ENCODE results near the gene NAA10.

NAA10 gene

DNA sequence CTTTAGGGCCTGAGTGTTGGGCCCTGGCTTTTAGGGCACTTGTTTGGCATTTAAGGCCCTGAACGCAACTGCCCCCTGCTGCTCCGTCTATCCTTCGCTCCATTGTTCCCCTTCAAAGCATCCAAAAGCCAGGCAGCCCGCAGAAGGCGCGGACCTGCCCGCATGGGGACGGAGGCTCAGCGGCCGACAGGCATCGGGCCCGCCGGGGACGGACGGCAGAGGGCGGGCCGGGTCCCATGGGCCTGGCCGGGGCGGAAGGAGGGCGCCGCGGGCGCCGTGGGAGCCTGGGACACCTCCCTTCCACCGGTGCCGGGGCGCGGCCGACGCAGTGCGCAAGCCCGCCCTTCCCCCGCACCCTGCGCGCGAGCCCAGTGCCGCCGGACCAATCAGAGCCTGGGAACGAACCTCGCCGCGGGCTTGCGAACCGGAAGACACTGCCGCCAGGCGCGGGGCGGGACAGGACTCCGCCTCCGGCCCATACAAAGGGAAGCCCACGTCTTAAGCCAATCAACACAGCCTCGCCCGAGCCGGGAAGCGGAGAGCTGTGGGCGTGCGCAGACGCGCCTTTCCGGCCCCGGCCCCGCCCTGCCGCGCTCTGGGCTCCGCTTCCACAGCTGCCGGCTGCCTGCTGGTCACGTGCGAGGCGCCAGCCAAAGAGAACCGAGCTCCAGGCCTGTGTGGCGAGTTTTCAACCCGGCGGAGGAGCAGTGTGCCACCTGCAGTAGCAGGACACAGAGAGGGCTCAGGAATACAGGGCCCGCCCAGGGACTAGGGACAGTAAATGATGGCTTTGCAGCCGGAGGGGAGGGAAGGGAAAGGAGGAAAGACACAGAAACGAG, 6.7 kb downstream of the NAA10 start:
- peak; percentile 93 for DNase-seq

GRCh38 chrX:153927672-153927921, 7.2 kb downstream of the NAA10 start:
- no peak for DNase-seq

DNA sequence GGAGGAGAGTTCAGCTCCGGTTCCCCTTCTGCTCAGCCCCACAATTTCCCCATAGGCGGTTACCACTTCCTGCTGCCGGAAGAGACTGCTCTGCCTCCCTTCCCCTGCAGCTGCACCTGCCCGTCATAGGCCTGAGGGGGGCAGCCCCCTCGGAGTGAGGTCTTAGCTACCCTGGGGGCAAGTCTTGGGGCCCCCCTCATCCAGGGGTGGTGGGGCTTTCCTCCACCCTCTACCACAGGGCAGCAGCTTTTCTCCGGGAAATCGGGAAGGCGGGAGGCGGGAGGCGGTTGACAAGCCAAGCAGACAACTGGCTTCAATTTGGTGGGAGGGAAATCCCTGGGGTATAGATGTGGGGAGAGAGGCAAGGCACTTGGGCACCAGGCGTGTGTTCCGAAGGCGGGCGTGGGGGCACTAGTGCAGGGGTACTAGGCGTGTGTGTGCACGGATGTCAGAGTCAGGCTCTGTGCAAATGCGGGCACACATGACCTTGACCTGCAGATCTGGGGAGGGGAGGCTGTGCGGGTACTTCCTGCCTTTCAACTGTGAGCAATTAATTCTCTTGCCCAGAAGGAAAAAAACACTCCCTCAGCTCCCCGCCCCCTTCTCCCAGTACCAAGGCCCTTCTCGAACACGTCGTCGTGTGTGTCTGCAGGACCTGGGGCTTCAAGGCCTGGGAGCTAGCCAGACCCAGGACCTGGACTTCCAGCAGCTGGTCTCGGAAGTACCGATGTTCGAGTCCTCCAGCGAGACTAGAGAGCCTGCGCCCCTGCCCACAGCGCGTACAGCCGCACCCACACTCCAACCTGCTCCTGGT, 7.8 kb downstream of the NAA10 start:
- DNase-seq: peak; percentile 75

DNA sequence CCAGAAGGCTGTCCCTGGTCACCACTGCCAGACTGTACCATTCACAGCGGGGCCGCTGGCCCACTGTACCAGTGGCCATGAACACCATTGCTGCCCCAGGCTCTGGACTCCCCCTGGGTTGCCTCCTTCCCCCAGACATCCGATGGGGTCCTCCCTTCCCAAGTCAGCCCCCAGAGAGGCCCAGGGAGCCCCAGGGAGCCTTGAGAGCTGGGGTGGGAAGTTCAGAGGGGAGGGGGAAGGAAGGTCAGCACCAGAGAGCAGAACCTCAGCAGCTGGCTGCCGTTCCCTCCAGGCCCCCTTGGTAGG, 8.3 kb downstream of the NAA10 start:
- DNase-seq: no peak

- peak; percentile 74 for DNase-seq
These were observed 8.9 kb downstream of the NAA10 start, which contains the start of gene ARHGAP4 for GRCh38 chrX:153925739-153926551. TSS of gene ARHGAP4 (minus strand) at chrX:153926264. CDS start at chrX:153926202, 62 bp downstream.

- DNase-seq: no peak
These were observed 9.5 kb downstream of the NAA10 start for GRCh38 chrX:153925387-153925738.

DNA sequence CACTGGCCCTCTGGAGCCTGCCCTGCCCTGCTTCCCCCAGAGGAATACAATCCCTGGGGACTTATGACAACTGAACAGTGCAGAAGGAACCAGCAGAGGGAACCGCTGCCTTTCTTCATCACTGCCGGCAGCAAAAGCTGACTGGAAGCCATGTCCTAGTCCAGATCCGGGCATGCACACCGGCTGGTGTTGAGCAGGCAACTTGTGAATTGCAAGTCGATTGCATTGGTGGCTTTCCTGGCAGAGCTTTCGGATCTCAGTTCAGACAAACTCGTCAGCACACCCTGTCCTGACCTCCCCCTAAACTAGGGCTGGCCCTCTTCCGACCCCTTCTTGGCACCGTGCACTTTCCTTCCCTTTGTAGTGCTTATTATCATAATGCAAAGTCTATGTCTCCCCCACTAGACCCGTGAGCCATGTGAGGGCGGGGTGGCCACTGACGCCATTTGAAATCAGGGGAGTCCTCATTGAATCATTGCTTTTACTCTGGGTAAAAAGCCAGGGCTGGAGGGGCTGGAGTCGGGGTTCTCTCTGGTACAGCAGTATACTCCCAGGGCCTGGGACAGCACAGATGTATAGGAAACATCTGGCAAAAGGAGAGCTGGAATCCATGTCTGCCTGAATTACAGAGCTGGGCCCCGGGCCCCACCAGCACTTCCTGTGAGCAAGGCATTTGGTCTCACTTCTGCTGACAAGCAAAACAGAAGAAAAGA, 10.5 kb downstream of the NAA10 start:
- peak; percentile 38 for DNase-seq

GRCh38 chrX:153922932-153923857, 11.6 kb downstream of the NAA10 start:
- DNase-seq: no peak

DNA sequence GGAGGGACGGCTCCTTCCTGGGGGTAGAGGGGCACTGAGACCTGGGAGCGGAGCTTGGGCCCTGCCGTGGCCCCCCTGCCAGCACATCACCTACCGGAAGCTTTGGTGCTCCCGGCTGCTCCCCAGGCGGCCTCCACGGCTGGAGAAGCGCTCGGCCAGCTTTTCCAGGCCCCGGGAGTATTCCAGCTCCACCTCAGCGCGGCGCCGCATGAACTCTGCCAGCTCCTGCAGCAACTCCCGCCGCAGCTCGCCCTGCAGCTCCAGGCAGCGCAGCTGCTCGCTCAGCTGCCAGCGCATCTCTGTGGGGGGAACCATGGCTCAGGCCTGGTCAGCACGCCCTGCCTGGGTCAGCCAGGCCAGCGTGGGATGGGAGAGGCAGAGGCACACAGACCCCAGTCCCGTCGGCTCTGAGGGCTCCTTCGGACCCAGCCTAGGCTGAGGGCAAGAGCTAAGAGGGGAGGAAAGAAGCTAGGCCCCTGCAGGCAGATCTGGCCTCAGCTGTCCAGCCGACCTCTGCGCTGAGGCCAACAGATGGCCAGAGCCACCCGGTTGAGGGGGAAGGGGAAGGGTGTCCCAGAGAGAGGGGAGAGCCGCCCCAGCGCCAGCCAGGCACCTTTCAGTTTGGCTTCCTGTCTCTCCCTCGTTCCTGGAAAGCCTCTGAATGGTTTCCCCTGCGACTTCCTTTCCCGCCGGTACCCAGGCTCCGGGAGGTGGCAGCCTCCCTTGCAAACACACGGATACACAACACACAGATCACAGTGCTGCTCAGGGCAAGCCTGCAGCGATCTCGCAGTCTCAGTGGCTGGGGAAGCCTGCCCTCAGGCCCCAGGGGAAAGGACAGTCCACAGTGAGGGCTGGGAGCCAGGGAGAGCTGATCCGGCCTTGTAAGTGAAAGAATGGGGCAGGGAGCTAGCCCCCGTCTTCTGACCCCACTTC, 13.1 kb downstream of the NAA10 start:
- DNase-seq: no peak

GRCh38 chrX:153921070-153921469, 13.8 kb downstream of the NAA10 start:
- no peak for DNase-seq

GRCh38 chrX:153920546-153920945, 14.3 kb downstream of the NAA10 start:
- no peak for DNase-seq

GRCh38 chrX:153919281-153919680, 15.6 kb downstream of the NAA10 start:
- no peak for DNase-seq

DNA sequence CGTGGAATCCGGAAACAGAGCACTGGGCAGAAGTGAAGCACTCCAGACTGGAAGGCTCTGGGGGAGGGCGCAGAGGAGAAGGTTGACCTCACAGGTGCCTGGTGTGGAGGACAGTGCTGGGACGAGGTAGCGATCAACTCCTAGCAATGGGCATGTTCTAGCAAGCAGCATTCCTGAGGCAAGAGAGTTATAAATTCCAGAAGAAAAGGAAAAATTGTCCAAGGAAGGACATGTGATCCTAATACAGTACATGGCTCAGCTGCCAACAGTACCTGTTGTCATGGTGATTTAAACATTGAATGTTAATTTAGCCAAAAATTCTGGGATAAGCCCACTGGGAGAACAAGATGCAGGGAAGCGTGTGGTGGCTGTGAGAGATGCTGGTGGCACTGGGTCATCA, 17.0 kb downstream of the NAA10 start:
- DNase-seq: no peak

DNA sequence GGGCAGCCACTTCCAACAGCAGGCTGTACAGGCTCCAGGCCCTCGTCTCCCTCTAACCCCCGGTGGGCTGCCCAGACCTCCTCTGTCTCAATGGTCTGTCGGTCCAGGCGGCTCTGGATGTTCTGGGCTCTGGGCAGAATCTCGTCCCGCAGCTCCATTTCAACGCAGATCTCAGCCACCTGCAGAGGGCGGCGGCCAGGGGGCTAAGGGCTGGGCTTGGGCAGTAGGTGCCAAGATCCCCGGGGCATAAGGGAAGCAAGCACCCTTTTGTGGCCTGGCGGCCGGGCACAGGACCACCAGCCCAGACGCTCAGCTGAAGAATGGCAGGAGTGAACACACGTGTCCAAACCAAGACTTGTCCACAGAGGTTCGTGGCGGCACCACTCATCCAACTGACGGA, 21.1 kb downstream of the NAA10 start:
- DNase-seq: no peak

- no peak for DNase-seq
These were observed 21.6 kb downstream of the NAA10 start for GRCh38 chrX:153913211-153913610.

GRCh38 chrX:153911798-153912197, 23.0 kb downstream of the NAA10 start:
- DNase-seq: no peak

GRCh38 chrX:153910446-153910845, 24.4 kb downstream of the NAA10 start:
- no peak for DNase-seq

GRCh38 chrX:153909980-153910360, 24.9 kb downstream of the NAA10 start:
- no peak for DNase-seq

DNA sequence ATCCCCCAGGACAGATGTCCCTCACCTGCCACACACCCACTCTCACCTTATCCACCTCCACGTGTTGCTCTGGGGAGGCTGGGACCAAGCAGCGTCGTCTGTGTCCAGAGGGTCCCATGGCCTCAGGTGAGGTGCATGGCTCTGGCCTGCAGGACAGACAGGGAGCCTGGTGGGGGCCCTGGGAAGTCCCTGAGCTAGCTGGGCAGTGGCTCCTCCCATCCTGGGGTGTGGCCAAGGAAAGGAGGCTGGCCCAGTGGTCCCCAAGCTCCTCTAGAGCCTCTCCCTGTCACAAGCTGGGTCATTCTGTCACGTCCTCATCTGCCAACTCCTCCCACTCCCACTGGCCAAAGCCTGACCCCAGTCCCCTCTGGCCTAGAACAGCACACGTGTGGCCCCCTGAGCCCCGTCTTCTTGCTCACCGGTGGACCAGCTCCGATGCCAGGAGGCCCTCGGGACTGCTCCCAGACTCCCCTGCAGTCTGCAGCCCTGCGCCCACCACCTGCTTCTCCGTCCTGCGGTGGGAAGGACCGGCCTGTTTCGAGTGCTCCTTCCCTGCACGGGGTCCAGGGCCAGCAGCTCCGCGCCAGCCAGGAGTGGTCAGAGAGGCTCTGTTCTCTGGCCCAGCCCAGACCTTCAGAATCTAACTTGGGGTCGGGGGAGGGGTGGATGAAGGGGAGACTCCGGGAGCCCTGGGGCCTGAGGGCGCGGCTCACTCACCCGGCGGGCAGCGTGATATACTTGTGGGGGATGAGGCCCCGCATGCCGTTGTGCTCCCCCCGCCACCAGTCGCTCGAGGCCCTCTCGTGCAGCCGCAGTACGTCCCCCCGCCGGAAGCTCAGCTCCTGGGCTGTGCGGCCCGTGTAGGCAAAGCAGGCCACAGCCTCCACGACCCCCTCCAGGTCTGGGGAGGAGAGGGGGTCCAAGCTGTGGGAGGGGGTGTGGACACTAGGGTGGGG, 25.5 kb downstream of the NAA10 start:
- no peak for DNase-seq
